ENCODE results near the gene MAPK1.

GRCh38 chr22:21842946-21843345, 24.5 kb downstream of the MAPK1 start:
- TF ChIP-seq, protein P1, sequence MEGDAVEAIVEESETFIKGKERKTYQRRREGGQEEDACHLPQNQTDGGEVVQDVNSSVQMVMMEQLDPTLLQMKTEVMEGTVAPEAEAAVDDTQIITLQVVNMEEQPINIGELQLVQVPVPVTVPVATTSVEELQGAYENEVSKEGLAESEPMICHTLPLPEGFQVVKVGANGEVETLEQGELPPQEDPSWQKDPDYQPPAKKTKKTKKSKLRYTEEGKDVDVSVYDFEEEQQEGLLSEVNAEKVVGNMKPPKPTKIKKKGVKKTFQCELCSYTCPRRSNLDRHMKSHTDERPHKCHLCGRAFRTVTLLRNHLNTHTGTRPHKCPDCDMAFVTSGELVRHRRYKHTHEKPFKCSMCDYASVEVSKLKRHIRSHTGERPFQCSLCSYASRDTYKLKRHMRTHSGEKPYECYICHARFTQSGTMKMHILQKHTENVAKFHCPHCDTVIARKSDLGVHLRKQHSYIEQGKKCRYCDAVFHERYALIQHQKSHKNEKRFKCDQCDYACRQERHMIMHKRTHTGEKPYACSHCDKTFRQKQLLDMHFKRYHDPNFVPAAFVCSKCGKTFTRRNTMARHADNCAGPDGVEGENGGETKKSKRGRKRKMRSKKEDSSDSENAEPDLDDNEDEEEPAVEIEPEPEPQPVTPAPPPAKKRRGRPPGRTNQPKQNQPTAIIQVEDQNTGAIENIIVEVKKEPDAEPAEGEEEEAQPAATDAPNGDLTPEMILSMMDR (IDR thresholded peaks at IDR 0.05), result no peak
- TF ChIP-seq POLR2A (IDR thresholded peaks at IDR 0.05), result no peak

Measured in heart left ventricle (tissue), 13 donors.